ENCODE data around the gene ASB6. TPM values are rescaled to one million over a fixed set of nuclear protein-coding genes. Genes with fewer than 3 reads are reported as not detected.

The ASB6 gene, protein sequence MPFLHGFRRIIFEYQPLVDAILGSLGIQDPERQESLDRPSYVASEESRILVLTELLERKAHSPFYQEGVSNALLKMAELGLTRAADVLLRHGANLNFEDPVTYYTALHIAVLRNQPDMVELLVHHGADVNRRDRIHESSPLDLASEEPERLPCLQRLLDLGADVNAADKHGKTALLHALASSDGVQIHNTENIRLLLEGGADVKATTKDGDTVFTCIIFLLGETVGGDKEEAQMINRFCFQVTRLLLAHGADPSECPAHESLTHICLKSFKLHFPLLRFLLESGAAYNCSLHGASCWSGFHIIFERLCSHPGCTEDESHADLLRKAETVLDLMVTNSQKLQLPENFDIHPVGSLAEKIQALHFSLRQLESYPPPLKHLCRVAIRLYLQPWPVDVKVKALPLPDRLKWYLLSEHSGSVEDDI
- 11.3 and 19.8 TPM in 2 replicates for total RNA-seq

DNA sequence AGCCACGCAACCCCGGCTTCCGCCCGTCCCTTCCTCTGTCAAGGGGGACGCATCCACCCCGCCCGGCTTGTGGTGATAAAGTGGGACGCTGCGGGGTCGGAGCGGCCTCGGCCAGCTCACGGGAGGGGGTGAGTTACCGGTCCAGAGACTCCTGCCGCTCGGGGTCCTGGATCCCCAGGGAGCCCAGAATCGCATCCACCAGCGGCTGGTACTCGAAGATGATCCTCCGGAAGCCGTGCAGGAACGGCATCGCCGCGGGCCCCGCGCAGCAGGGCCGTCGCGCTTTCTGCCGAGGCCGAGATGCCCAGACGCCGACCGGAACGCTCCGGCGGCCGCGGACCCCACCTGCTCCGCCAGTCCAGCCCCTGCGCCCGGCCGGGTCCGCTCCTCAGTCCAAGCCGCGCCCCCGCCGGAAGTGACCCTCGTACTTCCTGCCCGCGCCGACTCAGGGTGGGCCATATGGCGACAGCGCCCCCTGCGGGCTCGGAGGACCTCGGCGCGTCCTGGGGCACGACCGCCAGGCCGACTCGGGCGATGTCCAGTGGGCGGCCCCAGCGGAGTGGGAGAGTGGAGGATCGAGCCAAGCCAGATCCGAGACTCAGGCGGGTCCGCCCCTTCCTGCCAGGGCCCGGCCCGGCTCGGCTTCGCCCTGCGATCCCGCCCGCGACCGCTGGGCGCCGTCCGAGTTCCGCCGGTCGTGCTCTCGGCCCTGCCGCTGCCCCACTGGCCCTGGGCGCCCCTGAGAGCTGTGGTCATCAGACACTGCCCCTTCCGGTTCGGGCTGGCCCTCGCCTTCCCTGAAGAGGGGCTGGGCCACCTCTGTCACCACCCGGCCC lies at the start of gene ASB6:
TSS of gene ASB6 (minus strand) at position 402 of the 836 bp plus-strand sequence. CDS start at position 250, 152 bp downstream.

DNA sequence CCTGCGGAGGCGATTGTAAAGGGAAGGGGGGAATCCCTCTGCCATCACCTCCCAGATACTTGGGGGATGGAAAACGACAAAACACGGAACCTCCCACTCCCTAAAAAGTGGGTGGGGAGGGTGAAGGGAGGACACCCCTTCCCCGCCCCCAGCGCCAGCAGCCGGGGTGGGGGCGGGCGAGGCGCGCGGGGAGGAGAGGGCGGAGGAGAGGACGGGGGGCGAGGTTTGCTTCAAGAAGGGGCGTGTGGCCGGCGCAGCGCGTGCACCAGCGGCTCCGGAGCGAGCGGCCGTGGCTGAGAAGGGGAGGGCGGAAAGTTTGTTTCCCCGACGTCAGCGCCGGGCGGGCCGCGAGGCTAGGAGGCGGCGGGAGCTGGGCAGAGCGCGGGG lies 23.4 kb upstream of the ASB6 start, which contains the start of gene PRRX2:
TSS of gene PRRX2 (plus strand) at position 259 of the 387 bp plus-strand sequence. CDS start 221 bp downstream, outside the sequence.

DNA sequence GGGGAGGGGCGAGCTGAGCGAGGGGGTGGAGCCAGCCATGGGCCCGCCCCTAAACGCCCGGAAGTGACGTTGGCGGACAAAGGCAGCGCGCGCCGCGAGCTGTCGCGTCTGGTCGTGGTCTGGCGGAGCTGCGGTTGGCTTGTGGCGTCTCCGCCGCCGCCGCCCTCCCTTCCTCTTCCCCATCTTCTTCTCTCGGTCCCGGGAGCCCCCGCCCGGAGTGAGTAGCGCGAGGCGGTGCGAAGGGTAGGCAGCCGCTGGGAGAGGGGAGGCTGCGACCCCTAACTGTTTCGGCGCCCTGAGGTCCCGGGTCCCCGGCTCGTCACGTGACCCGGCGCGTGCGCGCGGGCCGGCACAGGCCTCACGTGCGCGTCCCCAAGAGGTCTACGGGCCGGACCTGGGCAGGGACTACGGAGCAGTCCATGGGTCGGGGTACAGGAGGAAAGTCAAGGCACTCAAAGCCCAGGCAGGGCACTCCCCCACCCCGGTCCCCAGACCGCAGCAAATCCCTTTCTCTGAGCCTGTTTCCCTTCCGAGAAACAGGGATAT lies 15.8 kb downstream of the ASB6 start, which contains the start of gene NTMT1:
TSS of gene NTMT1 (plus strand) at position 85 of the 546 bp plus-strand sequence. CDS start 6,541 bp downstream, outside the sequence.

DNA sequence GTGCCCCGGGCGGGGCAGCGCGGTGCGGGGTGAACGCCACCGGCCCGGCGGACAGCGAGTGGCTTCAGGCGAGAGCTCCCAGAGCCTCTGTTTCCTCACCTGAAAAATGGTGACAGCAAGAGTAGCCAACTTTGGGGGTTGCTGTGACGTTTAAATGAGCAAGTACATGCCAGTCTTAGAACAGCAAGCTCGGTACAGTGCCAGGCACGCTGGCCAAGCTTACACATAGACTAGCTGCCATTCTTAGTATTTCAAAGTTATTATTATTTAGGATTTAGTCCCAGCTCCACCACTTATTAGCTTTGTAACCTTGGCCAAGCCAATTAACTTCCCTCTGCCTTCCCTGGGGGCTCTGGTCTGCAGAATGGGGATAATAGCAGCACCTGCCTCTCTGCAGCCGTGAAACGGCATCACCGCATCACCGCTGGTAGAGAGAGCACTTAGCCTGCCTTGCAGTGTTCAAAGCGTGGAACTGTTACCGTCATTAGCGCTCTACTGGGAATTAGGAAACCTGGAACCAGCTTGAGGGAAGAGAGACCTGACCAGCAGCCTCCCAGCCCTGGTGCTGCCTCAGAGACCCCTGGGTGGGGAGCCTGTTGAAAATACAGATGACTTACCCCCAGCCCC lies 21.2 kb downstream of the ASB6 start, which contains the start of gene C9orf50:
TSS of gene C9orf50 (minus strand) at position 433 of the 627 bp plus-strand sequence. CDS start 527 bp downstream, outside the sequence.

Other genes with a start within 250 kb of the ASB6 start
- not detected in 2 replicates for gene C9orf50, start 21.1 kb downstream of the ASB6 start, total RNA-seq
- gene NTMT1, start 16.0 kb downstream of the ASB6 start, total RNA-seq: 28.9 and 34.2 TPM in 2 replicates
- under 0.01 and 0.14 TPM in 2 replicates for gene PRRX2, start 23.5 kb upstream of the ASB6 start, total RNA-seq
- 7.2 and 11.0 TPM in 2 replicates for gene PTGES, start 110.9 kb upstream of the ASB6 start, total RNA-seq
- 29.0 and 30.5 TPM in 2 replicates for gene TOR1B, start 161.0 kb upstream of the ASB6 start, total RNA-seq
- 19.5 and 36.1 TPM in 2 replicates for gene TOR1A, start 182.0 kb upstream of the ASB6 start, total RNA-seq
- 54.5 and 73.5 TPM in 2 replicates for gene C9orf78, start 193.1 kb upstream of the ASB6 start, total RNA-seq
- 9.6 and 13.4 TPM in 2 replicates for gene USP20, start 193.3 kb upstream of the ASB6 start, total RNA-seq

All from nasal cavity respiratory epithelium epithelial cell of viscerocranial mucosa (primary cell).